Lower leg skin (tissue), 4 donors: Measurements from ENCODE around the gene CTSO. TPM values are rescaled to one million over a fixed set of nuclear protein-coding genes. Genes with fewer than 3 reads are reported as not detected.

ENCODE experiments used
- DNase-seq, 2 donors: peaks; one replicate each; pipeline ENCODE4 v3.0.0-alpha.2; 2019; ENCODE audit warnings: low spot score in 2 of 2
- H3K4me3 ChIP-seq: fragments of 200-600 bp; sonication (generic); 2 replicates; pipeline ENCODE4 v1.5.1; 2017; ENCODE audit warnings: mild to moderate bottlenecking, low read depth; ENCODE audit not compliant: poor library complexity, severe bottlenecking
- POLR2A ChIP-seq, 2 donors: fragments of 450-650 bp; IDR thresholded peaks; one replicate each; pipeline ENCODE4 v1.6.1; 2016 to 2017; ENCODE audit warnings: antibody characterized with exemption in 2 of 2, mild to moderate bottlenecking in 1 of 2, moderate library complexity in 1 of 2
- WGBS, 2 donors: methylation state at CpG; one replicate each; pipeline ENCODE4 v1.1.5; 2018; 5-methylcytosine and 5-hydroxymethylcytosine counted together
- intact Hi-C: fragments of 100-400 bp; cut with DNase I; formaldehyde crosslinking; loops from one replicate; pipeline ENCODE4 v1.15.0; 2023; ENCODE audit warnings: low total_unique reads
- total RNA-seq, 4 donors: library from RNA; depleted of rRNA; stranded (reverse); fragments of >200 nt; gene quantifications; one replicate each; pipeline ENCODE4 v1.1.0, GENCODE V29; 2016
- TF ChIP-seq, protein P1 (sequence below), 3 donors: fragments of 450-650 bp; IDR thresholded peaks; one replicate each; pipeline ENCODE4 v1.5.1; 2016; ENCODE audit warnings: antibody characterized with exemption in 3 of 3, mild to moderate bottlenecking in 3 of 3, moderate library complexity in 2 of 3

CTSO gene
- total RNA-seq, 4 donors from 2014 or later: 5.1 to 13.0 (median 9.1) TPM

GRCh38 chr4:155954118-155954685, 536 bp upstream of the CTSO start:
- intact Hi-C loops: no loop called here
- WGBS, 2 donors: 62 to 68% methylated on average over 11 of the region's 11 CpGs

GRCh38 chr4:155952501-155952901, 1.2 kb downstream of the CTSO start:
- no peak overlapping the region for H3K4me3 ChIP-seq
- WGBS, 2 donors: 33 to 40% methylated on average over 6 of the region's 6 CpGs
- intact Hi-C loops: no loop called here
- no peak for DNase-seq
- TF ChIP-seq, protein P1, sequence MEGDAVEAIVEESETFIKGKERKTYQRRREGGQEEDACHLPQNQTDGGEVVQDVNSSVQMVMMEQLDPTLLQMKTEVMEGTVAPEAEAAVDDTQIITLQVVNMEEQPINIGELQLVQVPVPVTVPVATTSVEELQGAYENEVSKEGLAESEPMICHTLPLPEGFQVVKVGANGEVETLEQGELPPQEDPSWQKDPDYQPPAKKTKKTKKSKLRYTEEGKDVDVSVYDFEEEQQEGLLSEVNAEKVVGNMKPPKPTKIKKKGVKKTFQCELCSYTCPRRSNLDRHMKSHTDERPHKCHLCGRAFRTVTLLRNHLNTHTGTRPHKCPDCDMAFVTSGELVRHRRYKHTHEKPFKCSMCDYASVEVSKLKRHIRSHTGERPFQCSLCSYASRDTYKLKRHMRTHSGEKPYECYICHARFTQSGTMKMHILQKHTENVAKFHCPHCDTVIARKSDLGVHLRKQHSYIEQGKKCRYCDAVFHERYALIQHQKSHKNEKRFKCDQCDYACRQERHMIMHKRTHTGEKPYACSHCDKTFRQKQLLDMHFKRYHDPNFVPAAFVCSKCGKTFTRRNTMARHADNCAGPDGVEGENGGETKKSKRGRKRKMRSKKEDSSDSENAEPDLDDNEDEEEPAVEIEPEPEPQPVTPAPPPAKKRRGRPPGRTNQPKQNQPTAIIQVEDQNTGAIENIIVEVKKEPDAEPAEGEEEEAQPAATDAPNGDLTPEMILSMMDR (IDR thresholded peaks at IDR 0.05): no peak
- TF ChIP-seq POLR2A (IDR thresholded peaks at IDR 0.05): no peak

More at GRCh38 chr4:155954118-155954685, 536 bp upstream of the CTSO start:
- TF ChIP-seq, protein P1 (IDR thresholded peaks at IDR 0.05): no peak
- TF ChIP-seq POLR2A (IDR thresholded peaks at IDR 0.05): no peak
- H3K4me3 ChIP-seq: peak overlapping the region; percentile 75
- DNase-seq: no peak

GRCh38 chr4:155950461-155950860, 3.2 kb downstream of the CTSO start:
- no peak overlapping the region for H3K4me3 ChIP-seq
- 84 to 89% methylated on average over 6 of the region's 6 CpGs for WGBS, 2 donors
- intact Hi-C loops: no loop called here
- no peak for DNase-seq
- TF ChIP-seq, protein P1 (IDR thresholded peaks at IDR 0.05): no peak
- no peak for TF ChIP-seq POLR2A (IDR thresholded peaks at IDR 0.05)

GRCh38 chr4:155948541-155948940, 5.1 kb downstream of the CTSO start:
- TF ChIP-seq, protein P1 (IDR thresholded peaks at IDR 0.05): no peak
- no peak for TF ChIP-seq POLR2A (IDR thresholded peaks at IDR 0.05)
- no peak for DNase-seq
- no peak overlapping the region for H3K4me3 ChIP-seq
- WGBS, 2 donors: 85 to 91% methylated on average over 1 of the region's 1 CpG
- intact Hi-C loops: no loop called here

- intact Hi-C loops: no loop called here
- DNase-seq: no peak
- no peak for TF ChIP-seq POLR2A (IDR thresholded peaks at IDR 0.05)
- TF ChIP-seq, protein P1 (IDR thresholded peaks at IDR 0.05): no peak
- no peak overlapping the region for H3K4me3 ChIP-seq
- WGBS, 2 donors: 54 to 62% methylated on average over 4 of the region's 4 CpGs
Observed at GRCh38 chr4:155946486-155946885, 7.2 kb downstream of the CTSO start.

GRCh38 chr4:155944516-155944915, 9.2 kb downstream of the CTSO start:
- WGBS, 2 donors: 80 to 83% methylated on average over 1 of the region's 1 CpG
- H3K4me3 ChIP-seq: no peak overlapping the region
- intact Hi-C loops: no loop called here
- no peak for DNase-seq
- no peak for TF ChIP-seq POLR2A (IDR thresholded peaks at IDR 0.05)
- TF ChIP-seq, protein P1 (IDR thresholded peaks at IDR 0.05): no peak
